Non-pigmented ciliary epithelial cell (primary cell): Measurements from ENCODE around the gene F8.
A peak's percentile ranks its signal among the peaks of the same experiment; 100 is the strongest.
"Not testable (repeated sequence)": the region's sequence is repeated elsewhere in the genome, so short reads cannot be mapped to it uniquely, and the experiment has no call there.

ENCODE experiments used
- DNase-seq: peaks from one replicate; pipeline ENCODE4 v3.0.0-alpha.2; 2010; ENCODE audit warnings: low read depth

F8 gene

GRCh38 chrX:154981116-154981411 is 41.5 kb downstream of the F8 start:
- DNase-seq: no peak

- DNase-seq: peak; percentile 3
Observed at GRCh38 chrX:154980330-154981115, 42.0 kb downstream of the F8 start.

DNA sequence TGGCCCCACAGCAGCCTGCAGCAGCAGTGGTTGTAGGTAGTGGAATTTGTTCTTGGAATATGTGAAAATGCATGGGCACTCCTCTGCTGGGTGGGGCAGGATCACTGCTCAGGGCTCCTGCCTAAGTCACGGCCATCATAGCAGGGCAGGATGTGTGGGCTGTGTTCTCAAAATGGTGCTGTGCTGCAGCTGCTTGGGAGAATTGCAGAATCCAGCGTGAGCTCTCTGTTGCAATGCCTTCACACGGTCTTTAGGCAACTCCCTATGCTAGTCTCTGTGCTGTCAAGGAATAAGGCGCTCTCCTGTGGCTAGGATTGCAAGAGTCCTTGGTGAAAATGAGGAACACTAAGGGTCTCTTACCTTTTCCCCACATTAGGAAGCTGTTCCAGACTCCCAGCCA is 42.9 kb downstream of the F8 start:
- no peak for DNase-seq

DNA sequence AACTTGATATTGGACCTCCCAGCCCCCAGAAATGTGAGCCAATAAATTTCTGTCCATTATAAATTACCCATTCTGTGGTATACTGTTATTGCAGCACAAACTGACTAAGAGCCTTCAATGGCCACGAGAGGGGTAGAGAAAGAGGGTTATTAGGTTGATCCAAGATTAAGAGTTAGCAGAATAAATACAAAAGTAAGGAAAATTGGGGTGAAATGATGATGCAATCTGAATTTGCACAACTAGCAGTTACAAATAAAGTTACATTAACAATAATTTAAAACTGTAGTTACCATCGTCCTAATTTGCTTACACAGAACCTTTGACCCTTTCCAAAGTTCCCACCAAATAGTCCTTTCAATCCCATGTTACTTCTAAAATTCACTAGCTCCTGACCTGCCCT is 54.2 kb downstream of the F8 start:
- DNase-seq: no peak

GRCh38 chrX:154967603-154968002 is 54.9 kb downstream of the F8 start:
- DNase-seq: no peak

DNA sequence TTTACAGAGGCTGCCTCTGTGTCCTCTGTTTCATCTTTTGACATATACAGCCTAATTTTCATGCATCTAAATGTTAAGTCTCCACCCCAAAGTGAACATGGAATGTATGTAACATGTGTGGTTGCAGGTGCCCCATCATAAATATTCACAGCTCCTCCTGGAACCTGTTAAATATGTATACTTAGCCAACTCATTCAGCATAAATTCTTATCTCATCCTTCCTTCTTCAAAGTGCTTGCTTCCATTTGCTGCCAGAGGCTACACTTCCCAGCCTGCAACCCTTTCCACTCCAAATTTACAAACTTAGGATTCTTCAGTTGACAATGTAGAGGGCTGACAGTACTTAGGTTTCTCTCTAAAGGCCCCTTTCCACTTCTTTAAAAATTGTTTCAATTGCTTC is 60.6 kb downstream of the F8 start:
- DNase-seq: no peak

GRCh38 chrX:154955799-154956198 is 66.7 kb downstream of the F8 start:
- not testable (repeated sequence) for DNase-seq

DNA sequence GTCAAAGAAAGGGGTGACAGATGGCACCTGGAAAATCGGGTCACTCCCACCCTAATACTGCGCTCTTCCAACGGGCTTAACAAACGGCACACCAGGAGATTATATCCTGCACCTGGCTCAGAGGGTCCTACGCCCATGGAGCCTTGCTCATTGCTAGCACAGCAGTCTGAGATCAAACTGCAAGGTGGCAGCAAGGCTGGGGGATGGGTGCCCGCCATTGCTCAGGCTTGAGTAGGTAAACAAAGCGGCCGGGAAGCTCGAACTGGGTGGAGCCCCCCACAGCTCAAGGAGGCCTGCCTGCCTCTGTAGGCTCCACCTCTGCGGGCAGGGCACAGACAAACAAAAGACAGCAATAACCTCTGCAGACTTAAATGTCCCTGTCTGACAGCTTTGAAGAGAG is 83.3 kb downstream of the F8 start:
- not testable (repeated sequence) for DNase-seq

DNA sequence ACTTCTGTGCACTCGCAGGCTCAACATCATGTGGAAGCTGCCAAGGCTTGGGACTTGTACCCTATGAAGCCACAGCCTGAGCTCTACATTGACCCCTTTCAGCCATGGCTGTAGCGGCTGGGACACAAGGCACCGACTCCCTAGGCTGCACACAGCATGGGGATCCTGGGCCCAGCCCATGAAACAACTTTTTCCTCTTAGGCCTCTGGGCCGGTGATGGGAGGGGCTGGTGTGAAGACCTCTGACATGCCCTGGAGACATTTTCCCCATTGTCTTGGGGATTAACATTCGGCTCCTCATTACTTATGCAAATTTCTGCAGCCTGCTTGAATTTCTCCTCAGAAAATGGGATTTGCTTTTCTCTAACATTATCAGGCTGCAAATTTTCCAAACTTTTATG is 97.8 kb downstream of the F8 start:
- not testable (repeated sequence) for DNase-seq

- DNase-seq: peak; percentile 56
Observed at GRCh38 chrX:154918060-154918483, 104.5 kb downstream of the F8 start.

DNA sequence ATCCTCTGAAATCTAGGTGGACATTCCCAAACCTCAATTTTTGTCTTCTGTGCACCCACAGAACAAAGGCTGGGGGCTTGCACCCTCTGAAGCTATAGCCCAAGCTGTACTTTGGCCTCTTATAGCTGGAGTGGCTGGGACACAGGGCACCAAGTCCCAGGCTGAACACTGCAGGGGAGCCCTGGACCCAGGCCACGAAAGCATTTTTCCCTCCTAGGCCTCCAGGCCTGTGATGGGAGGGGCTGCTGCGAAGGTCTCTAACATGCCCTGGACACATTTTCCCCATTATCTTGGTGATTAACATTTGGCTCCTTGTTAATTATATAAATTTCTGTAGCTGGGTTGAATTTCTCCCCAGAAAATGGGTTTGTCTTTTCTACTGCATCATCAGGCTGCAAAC is 108.5 kb downstream of the F8 start:
- no peak for DNase-seq

DNA sequence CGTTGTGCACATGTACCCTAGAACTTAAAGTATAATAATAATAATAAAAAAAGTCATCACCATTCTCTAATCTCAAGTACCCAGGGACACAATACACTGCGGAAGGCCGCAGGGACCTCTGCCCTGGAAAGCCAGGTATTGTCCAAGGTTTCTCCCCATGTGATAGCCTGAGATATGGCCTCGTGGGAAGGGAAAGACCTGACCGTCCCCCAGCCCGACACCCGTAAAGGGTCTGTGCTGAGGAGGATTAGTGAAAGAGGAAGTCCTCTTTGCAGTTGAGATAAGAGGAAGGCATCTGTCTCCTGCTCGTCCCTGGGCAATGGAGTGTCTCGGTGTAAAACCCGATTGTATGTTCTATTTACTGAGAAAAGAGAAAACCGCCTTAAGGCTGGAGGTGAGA is 112.0 kb downstream of the F8 start:
- not testable (repeated sequence) for DNase-seq

DNA sequence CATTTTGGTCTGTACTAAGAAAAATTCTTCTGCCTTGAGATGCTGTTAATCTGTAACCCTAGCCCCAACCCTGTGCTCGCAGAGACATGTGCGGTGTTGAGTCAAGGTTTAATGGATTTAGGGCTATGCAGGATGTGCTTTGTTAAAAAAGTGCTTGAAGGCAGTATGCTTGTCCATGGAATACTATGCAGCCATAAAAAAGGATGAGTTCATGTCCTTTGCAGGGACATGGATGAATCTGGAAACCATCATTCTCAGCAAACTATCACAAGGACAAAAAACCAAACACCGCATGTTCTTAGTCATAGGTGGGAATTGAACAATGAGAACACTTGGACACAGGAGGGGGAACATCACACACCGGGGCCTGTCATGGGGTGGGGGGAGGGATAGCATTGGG is 112.5 kb downstream of the F8 start:
- not testable (repeated sequence) for DNase-seq

DNA sequence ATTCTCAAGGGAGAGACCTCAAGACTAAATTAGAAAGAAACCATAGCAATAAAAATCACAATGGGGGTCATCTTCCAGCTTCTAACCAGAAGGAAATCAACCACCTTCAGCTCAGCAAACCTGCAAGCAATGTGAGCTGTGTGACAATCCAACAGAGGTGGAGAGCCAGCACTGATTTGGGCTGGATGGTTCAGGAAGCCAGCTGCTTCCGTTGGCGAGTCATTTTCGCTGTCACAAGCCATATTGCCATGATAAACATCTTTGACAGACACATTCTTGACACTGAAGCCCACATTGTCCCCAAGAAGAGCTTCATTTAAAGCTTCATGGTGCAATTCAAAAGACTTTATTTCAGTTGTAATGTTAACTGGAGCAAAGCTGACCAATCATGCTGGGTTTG is 113.7 kb downstream of the F8 start:
- DNase-seq: no peak

DNA sequence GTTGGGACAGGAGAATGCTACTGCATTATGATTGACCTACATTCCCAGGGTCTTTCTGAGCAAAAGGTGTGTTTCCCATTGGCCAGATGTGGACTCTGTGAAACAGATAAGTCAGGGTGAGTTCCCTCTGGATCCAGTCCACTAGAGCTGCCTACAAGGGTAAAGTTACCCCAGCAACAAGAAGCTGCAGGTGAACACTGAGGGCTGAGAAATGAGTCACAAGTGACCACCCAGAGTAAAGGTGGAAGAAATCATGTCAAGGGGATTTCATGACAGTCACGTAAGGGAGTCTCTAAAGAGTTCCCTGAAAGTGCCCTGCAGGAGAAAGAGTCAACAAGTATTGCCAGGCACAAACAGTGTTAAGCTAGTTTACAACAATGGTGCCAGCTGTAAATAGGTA is 120.1 kb downstream of the F8 start:
- no peak for DNase-seq

GRCh38 chrX:154900323-154900722 is 122.2 kb downstream of the F8 start:
- DNase-seq: no peak

- DNase-seq: no peak
Observed at GRCh38 chrX:154892296-154892695, 130.2 kb downstream of the F8 start.

DNA sequence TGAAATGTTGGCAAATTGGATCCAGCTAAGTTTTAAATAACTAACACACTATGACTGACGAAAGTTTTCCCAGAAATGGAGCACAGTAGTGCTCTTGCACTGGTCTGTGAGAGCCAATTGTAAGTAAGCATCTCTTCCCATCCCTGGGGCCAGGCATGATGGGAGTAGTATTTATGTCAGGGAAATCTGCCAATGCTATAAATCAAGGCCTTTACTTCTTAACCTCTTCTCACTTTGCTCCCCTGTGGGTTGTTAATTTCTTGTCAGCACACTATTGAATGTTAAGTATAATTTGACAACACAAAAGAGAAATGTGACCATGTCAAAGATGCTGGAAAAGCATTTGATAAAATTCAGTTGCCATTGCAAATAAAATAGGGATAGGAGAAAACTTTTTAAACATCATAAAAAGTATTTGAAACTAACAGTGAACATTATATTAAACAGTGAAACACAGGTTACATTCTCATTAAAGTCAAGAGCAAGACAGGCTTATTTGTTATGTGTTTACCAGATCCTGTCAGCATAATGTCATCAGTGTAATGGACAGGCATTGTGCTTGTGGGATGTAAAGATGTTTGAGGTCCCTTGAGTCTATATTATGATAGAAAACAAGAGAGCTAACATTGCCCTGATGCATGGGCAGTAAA is 131.4 kb downstream of the F8 start:
- no peak for DNase-seq

DNA sequence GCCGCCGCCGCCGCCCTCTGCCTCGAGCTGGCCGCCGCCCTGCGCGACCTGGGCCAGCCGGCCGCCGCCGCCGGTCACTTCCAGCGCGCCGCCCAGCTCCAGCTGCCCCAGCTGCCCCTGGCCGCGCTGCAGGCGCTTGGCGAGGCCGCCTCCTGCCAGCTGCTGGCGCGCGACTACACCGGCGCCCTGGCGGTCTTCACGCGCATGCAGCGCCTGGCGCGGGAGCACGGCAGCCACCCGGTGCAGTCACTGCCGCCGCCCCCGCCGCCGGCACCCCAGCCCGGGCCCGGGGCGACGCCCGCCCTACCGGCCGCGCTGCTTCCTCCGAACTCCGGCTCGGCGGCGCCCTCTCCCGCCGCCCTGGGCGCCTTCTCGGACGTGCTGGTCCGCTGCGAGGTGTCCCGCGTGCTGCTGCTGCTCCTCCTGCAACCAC is 135.7 kb downstream of the F8 start:
- DNase-seq: not testable (repeated sequence)

DNA sequence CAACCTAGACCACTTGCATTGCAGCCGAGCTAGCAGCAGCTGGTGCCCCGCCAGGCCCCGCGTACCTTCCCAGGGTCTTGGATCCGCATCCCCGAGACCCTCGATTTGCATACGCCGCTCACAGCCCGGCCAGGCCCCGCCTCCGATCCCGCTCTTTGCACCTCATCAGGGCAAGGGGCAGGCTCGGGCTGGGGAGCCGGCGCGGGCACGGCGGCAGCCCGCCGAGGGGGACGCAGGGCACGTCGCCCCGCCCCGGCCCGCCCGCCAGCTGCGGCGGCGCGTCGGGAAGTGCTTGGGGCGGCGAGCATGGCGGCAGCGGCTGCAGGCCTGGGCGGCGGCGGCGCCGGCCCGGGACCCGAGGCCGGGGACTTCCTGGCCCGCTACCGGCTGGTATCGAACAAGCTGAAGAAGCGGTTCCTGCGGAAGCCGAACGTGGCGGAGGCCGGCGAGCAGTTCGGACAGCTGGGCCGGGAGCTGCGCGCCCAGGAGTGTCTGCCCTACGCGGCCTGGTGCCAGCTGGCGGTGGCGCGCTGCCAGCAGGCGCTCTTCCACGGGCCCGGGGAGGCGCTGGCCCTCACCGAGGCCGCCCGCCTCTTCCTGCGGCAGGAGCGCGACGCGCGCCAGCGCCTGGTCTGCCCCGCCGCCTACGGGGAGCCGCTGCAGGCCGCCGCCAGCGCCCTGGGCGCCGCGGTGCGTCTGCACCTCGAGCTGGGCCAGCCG is 136.3 kb downstream of the F8 start, which contains the start of gene F8A1:
TSS of gene F8A1 (plus strand) at position 287 of the 720 bp plus-strand sequence. CDS start at position 307, 20 bp downstream.
- not testable (repeated sequence) for DNase-seq

DNA sequence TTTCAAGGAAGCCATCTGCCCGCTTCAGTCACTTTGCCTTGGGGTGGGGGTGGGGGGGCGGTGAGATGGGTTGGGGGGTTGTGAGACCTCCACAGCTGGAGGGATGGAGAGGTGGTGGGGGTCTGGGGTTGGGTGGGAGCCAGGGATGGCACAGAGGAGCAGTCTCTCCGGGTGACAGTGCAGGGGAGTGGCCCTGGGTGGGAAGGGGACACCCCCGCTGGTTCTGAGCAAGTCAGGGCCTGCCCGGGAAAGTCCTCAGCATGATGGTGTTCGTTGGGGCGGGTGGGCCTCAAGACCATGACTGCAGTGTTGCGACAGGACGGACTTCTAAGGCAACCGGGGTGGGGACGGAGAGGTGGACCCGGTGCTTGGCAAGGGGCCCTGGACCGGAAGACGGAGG is 137.0 kb downstream of the F8 start:
- not testable (repeated sequence) for DNase-seq

- not testable (repeated sequence) for DNase-seq
Observed at GRCh38 chrX:154885057-154885456, 137.5 kb downstream of the F8 start.

DNA sequence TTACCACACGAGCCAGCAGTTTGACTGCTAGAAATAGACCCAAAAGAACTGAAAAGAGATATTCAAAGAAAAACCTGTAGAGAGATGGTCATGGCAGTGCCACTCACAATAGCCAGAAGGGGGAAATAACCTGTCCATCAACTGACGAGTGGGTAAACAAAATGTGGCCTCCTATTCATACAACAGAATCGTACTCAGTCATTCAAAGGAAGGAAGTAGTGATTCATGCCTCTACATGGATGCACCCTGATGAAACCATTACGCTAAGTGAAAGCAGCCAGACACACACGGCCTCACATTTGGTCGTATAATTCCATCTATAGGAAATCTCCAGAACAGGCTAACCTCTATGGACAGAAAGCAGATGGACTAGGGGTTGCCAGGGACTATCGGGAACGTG is 138.5 kb downstream of the F8 start:
- DNase-seq: not testable (repeated sequence)
